K562 (cell line): ENCODE results near the gene JAKMIP1. TPM values are rescaled to one million over a fixed set of nuclear protein-coding genes. Genes with fewer than 3 reads are reported as not detected.

Source experiments
- ATAC-seq: fragments of 200-7000 bp; cut with Tn5 transposase; 3 replicates; pipeline ENCODE4 v1.9.1; 2020; ENCODE audit warnings: moderate library complexity
- BruUV-seq: library from RNA; stranded (reverse); fragments of 400-500 nt; replicated peaks from 2 replicates; lab custom pipeline; 2021; lab: Mats Ljungman, UMichigan
- CTCF ChIA-PET: fragments of 300-600 bp; formaldehyde crosslinking; extraction: SDS; loops from one replicate; lab custom pipeline; 2021; ENCODE audit warnings: low intra/inter-chr PET ratio; lab: Yijun Ruan, JAX
- POLR2A ChIA-PET: fragments of 300-600, 350-650 bp; sonication (Branson Sonifier 250); formaldehyde crosslinking; extraction: SDS; loops from one replicate; lab custom pipeline; 2021; ENCODE audit warnings: antibody characterized with exemption, inconsistent platforms; lab: Yijun Ruan, JAX
- DNase-seq, 4 experiments: peaks; one replicate each; pipeline versions ENCODE4 v3.0.0 to v3.0.0-alpha.2; 2011 to 2018; ENCODE audit warnings: low spot score in 3 of 4, mixed read lengths in 3 of 4; ENCODE audit errors: extremely low read depth in 1 of 4
- FAIRE-seq: peaks from 2 replicates; lab custom pipeline; 2011; peaks lifted over from hg19 to GRCh38; lab: Jason Lieb, UNC
- H2AFZ ChIP-seq: 2 replicates; pipeline ENCODE4 v1.6.0; 2011; ENCODE audit warnings: low read depth, low read length, control low read depth, inconsistent platforms
- H3K27ac ChIP-seq: fragments of 200-600 bp; 3 replicates; pipeline ENCODE4 v1.8.0; 2011; ENCODE audit warnings: low read depth, mild to moderate bottlenecking, control low read depth, inconsistent platforms, low read length, moderate library complexity, mixed read lengths; ENCODE audit errors: extremely low read depth
- H3K27me3 ChIP-seq, 2 experiments: fragments of 300-600 bp in 1 of 2; 2 replicates in 1 of 2; 3 replicates in 1 of 2; pipeline versions ENCODE4 v1.6.0 to v1.8.0; 2011; ENCODE audit warnings: inconsistent platforms in 2 of 2, low read length in 2 of 2, mild to moderate bottlenecking in 1 of 2, mixed read lengths in 1 of 2, moderate library complexity in 1 of 2; ENCODE audit not compliant: control insufficient read depth in 2 of 2, insufficient read depth in 2 of 2
- H3K36me3 ChIP-seq: fragments of 300-600 bp; 3 replicates; pipeline ENCODE4 v1.8.0; 2011; ENCODE audit warnings: mild to moderate bottlenecking, low read length, inconsistent platforms; ENCODE audit not compliant: control insufficient read depth, insufficient read depth
- H3K4me1 ChIP-seq, 2 experiments: fragments of 200-600 bp in 1 of 2; replicated peaks in 1 of 2; 2 replicates in 1 of 2; 3 replicates in 1 of 2; pipeline versions ENCODE4 v1.5.1 to v1.8.0; 2011; ENCODE audit warnings: inconsistent platforms in 2 of 2, low read length in 2 of 2, mild to moderate bottlenecking in 1 of 2, mixed read lengths in 1 of 2, moderate library complexity in 1 of 2; ENCODE audit not compliant: control insufficient read depth in 2 of 2, insufficient read depth in 2 of 2
- H3K4me2 ChIP-seq: 2 replicates; pipeline ENCODE4 v1.6.1; 2011; ENCODE audit warnings: low read length, control low read depth, inconsistent platforms, mixed read lengths; ENCODE audit not compliant: insufficient read depth
- H3K4me3 ChIP-seq: fragments of 200-600 bp; sonication (generic), shearing (Covaris generic); 2 replicates; pipeline ENCODE4 v1.5.1; 2016; ENCODE audit warnings: control low read depth, inconsistent platforms
- H3K79me2 ChIP-seq: fragments of 200-600 bp; 3 replicates; pipeline ENCODE4 v1.8.0; 2011; ENCODE audit warnings: low read length, inconsistent platforms; ENCODE audit not compliant: control insufficient read depth, insufficient read depth
- H3K9ac ChIP-seq, 2 experiments: 2 replicates each; pipeline versions ENCODE4 v1.6.0 to v1.6.1; 2011; ENCODE audit warnings: low read depth in 2 of 2, low read length in 2 of 2, control low read depth in 1 of 2, inconsistent platforms in 1 of 2, mild to moderate bottlenecking in 1 of 2, mixed read lengths in 1 of 2; ENCODE audit not compliant: insufficient read depth in 1 of 2
- H3K9me1 ChIP-seq: one replicate; pipeline ENCODE4 v1.6.0; 2011; ENCODE audit warnings: inconsistent platforms, mild to moderate bottlenecking, low read length, moderate library complexity; ENCODE audit not compliant: control insufficient read depth, insufficient read depth
- H3K9me3 ChIP-seq: replicated peaks from 2 replicates; pipeline ENCODE4 v1.5.1; 2011; ENCODE audit warnings: low read depth, low read length, inconsistent platforms; ENCODE audit not compliant: control insufficient read depth, insufficient read depth
- H4K20me1 ChIP-seq: replicated peaks from 2 replicates; pipeline ENCODE4 v1.6.1; 2011; ENCODE audit warnings: low read length, inconsistent platforms, mixed read lengths; ENCODE audit not compliant: control insufficient read depth, insufficient read depth
- ARID1B ChIP-seq: fragments of 450-650 bp; IDR thresholded peaks from 2 replicates; pipeline ENCODE4 v1.6.1; 2016; ENCODE audit warnings: antibody characterized with exemption, mild to moderate bottlenecking, inconsistent platforms
- BDP1 ChIP-seq: IDR thresholded peaks from 3 replicates; pipeline ENCODE4 v1.6.1; 2011; ENCODE audit not compliant: insufficient read length, insufficient read depth
- BRCA1 ChIP-seq, 2 experiments: fragments of 450-650 bp in 1 of 2; sonication (generic) in 1 of 2; formaldehyde crosslinking in 1 of 2; IDR thresholded peaks; 2 replicates each; pipeline versions ENCODE4 v1.5.0 to v1.6.1; 2017 to 2020; ENCODE audit warnings: mild to moderate bottlenecking in 1 of 2, missing genetic modification reagents in 1 of 2
- CCAR2 ChIP-seq: fragments of 200-400 bp; formaldehyde crosslinking; IDR thresholded peaks from 2 replicates; pipeline ENCODE4 v1.6.1; 2017; ENCODE audit warnings: mild to moderate bottlenecking, low read depth, low read length
- E2F5 ChIP-seq: sonication (generic); formaldehyde crosslinking; IDR thresholded peaks from 2 replicates; pipeline ENCODE4 v1.8.0; 2022; ENCODE audit warnings: mild to moderate bottlenecking, missing genetic modification reagents
- FOXK2 ChIP-seq, 2 experiments: fragments of 450-650 bp; IDR thresholded peaks in 1 of 2; conservative IDR thresholded peaks in 1 of 2; 2 replicates each; pipeline ENCODE4 v1.6.1; 2016; ENCODE audit warnings: low read depth in 2 of 2, mild to moderate bottlenecking in 1 of 2
- GABPB2 ChIP-seq: fragments of 250-450 bp; sonication (Bioruptor Pico); conservative IDR thresholded peaks from 2 replicates; pipeline ENCODE4 v1.5.1; 2021; ENCODE audit warnings: mild to moderate bottlenecking
- NCOA2 ChIP-seq, 2 experiments: fragments of 450-650 bp; IDR thresholded peaks; 2 replicates each; pipeline ENCODE4 v1.6.1; 2018; ENCODE audit warnings: mild to moderate bottlenecking in 2 of 2, moderate library complexity in 1 of 2; ENCODE audit not compliant: partially characterized antibody in 2 of 2
- NUFIP1 ChIP-seq: fragments of 450-650 bp; IDR thresholded peaks from 2 replicates; pipeline ENCODE4 v1.6.1; 2018; ENCODE audit not compliant: partially characterized antibody
- RFX7 ChIP-seq: fragments of 250-450 bp; sonication (Bioruptor Pico); IDR thresholded peaks from 2 replicates; pipeline ENCODE4 v1.5.1; 2021; ENCODE audit warnings: mild to moderate bottlenecking
- STAT5A ChIP-seq: IDR thresholded peaks from 2 replicates; pipeline ENCODE4 v1.6.1; 2012; ENCODE audit warnings: low read length, inconsistent platforms, borderline replicate concordance
- TAF1 ChIP-seq: IDR thresholded peaks from 2 replicates; pipeline ENCODE4 v1.6.1; 2011; ENCODE audit warnings: mild to moderate bottlenecking, low read length, moderate library complexity; ENCODE audit not compliant: insufficient read depth, control insufficient read depth, severe bottlenecking; ENCODE audit errors: extremely low read depth
- TEAD2 ChIP-seq: fragments of 450-650 bp; IDR thresholded peaks from 2 replicates; pipeline ENCODE4 v1.6.1; 2016; ENCODE audit warnings: missing genetic modification characterization, control low read depth, missing compliant biosample characterization
- ZKSCAN1 ChIP-seq: fragments of 150-350 bp; IDR thresholded peaks from 2 replicates; pipeline ENCODE4 v1.6.1; 2016; ENCODE audit warnings: low read depth, low read length
- ZKSCAN3 ChIP-seq: fragments of 250-450 bp; sonication (Bioruptor Pico); IDR thresholded peaks from 2 replicates; pipeline ENCODE4 v1.4.0; 2020
- ZNF282 ChIP-seq: sonication (generic); formaldehyde crosslinking; IDR thresholded peaks from 2 replicates; pipeline ENCODE4 v1.8.1; 2023; ENCODE audit warnings: missing genetic modification reagents
- ZNF551 ChIP-seq: fragments of 250-450 bp; sonication (Bioruptor Pico); IDR thresholded peaks from 2 replicates; pipeline ENCODE4 v1.5.0; 2021; ENCODE audit warnings: mild to moderate bottlenecking, moderate library complexity
- WGBS: fragments of 100-300 bp; shearing (Covaris generic); methylation state at CpG from one replicate; pipeline ENCODE4 v1.1.6; 2016; ENCODE audit warnings: low coverage, mixed read lengths; ENCODE audit not compliant: insufficient coverage; ENCODE audit errors: missing lambda C conversion rate; 5-methylcytosine and 5-hydroxymethylcytosine counted together
- in situ Hi-C: fragments of 300-500 bp; cut with MboI; formaldehyde crosslinking; loops from 4 replicates; pipeline ENCODE4 v1.15.0; 2018; ENCODE audit warnings: inconsistent platforms, mixed read lengths
- intact Hi-C: fragments of 100-400 bp; cut with micrococcal nuclease; formaldehyde crosslinking; loops from 2 replicates; pipeline ENCODE4 v1.14.2; 2022
- polyA plus RNA-seq, 8 experiments: library from polyadenylated mRNA; depleted of rRNA in 4 of 8; stranded (reverse) in 5 of 8; unstranded in 3 of 8; fragments of >200 nt; fragmentation: Nextera tagmentation in 2 of 8; fragmentation: Illumina TruSeq in 1 of 8; extraction: Ambion mirVana in 2 of 8; extraction: Trizol in 1 of 8; gene quantifications; 2 replicates each; pipeline versions ENCODE4 v1.2.1 to v1.2.3, GENCODE V29; 2011 to 2014; ENCODE audit warnings: inconsistent platforms in 1 of 8, missing spikeins in 1 of 8
- total RNA-seq, 7 experiments: library from RNA; depleted of rRNA in 6 of 7; stranded (reverse); fragments of >200 nt in 6 of 7; fragmentation: Illumina TruSeq in 2 of 7; extraction: Trizol in 2 of 7; gene quantifications; 2 replicates each; pipeline versions ENCODE4 v1.2.1 to v1.2.3, GENCODE V29; 2011 to 2021; ENCODE audit warnings: low replicate concordance in 1 of 7
- TF ChIP-seq, protein P1 (sequence below): fragments of 450-650 bp; conservative IDR thresholded peaks from 2 replicates; pipeline ENCODE4 v1.6.1; 2016; ENCODE audit warnings: missing genetic modification characterization, low read depth, mild to moderate bottlenecking, missing compliant biosample characterization, moderate library complexity

Gene JAKMIP1
- total and polyA plus RNA-seq, 9 of the 15 experiments (the other 6 are each of a cell fraction or from before 2014, with no cell fraction given), result not detected

- Histone ChIP-seq H4K20me1 (no peaks in the 10 kb centered on the region), H3K36me3 (no peaks in the 10 kb centered on the region), H3K9ac (no peak overlapping the region), H3K27me3 (peaks cover 4 to 37% of the 10 kb centered on the region in 2 experiments; a peak in 3 of 5 replicates), H3K9me1 (no peaks in the 10 kb centered on the region), H3K27ac (no peak overlapping the region), H3K79me2 (no peaks in the 10 kb centered on the region), H3K9me3 (no peaks in the 10 kb centered on the region), H3K4me1 (no peaks in the 10 kb centered on the region), H3K4me2 (no peak overlapping the region), H2AFZ (no peak overlapping the region), H3K4me3 (no peak overlapping the region)
- 0% methylated on average over 6 of the region's 6 CpGs for WGBS
- ChIA-PET POLR2A (no interaction called here), CTCF (no interaction called here)
- in situ Hi-C loops, result no loop called here
- DNase-seq, result no peak
- intact Hi-C loops, result no loop called here
- BruUV-seq, result no TSS peak
- FAIRE-seq, result no peak
- ATAC-seq, result no peak
- no peak for TF ChIP-seq ZKSCAN3 (CRISPR knock-in tag)
- no peak for TF ChIP-seq TEAD2 (tag)
- no peak for TF ChIP-seq NCOA2 (IDR thresholded peaks at IDR 0.05; ENCODE audit: partially characterized antibody in 2 of 2)
- no peak for TF ChIP-seq FOXK2 (conservative IDR thresholded peaks at IDR 0.05 in 1 of 2, IDR thresholded peaks at IDR 0.05 in 1 of 2; ENCODE audit: low read depth in 2 of 2)
- no peak for TF ChIP-seq ZKSCAN1
- TF ChIP-seq TAF1, result no peak
- no peak for TF ChIP-seq NUFIP1
- TF ChIP-seq ZNF282, result no peak
- no peak for TF ChIP-seq BDP1
- no peak for TF ChIP-seq RFX7 (CRISPR knock-in tag)
- TF ChIP-seq BRCA1 (IDR thresholded peaks at IDR 0.05), result no peak
- no peak for TF ChIP-seq BRCA1 (CRISPR knock-in tag; IDR thresholded peaks at IDR 0.05)
- no peak for TF ChIP-seq CCAR2
- TF ChIP-seq E2F5 (CRISPR knock-in tag), result no peak
- TF ChIP-seq GABPB2 (CRISPR knock-in tag), result no peak
- TF ChIP-seq STAT5A, result no peak
- TF ChIP-seq ZNF551 (CRISPR knock-in tag), result no peak
- TF ChIP-seq ARID1B, result no peak
- TF ChIP-seq, protein P1, sequence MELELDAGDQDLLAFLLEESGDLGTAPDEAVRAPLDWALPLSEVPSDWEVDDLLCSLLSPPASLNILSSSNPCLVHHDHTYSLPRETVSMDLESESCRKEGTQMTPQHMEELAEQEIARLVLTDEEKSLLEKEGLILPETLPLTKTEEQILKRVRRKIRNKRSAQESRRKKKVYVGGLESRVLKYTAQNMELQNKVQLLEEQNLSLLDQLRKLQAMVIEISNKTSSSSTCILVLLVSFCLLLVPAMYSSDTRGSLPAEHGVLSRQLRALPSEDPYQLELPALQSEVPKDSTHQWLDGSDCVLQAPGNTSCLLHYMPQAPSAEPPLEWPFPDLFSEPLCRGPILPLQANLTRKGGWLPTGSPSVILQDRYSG (tag), result no peak
Observed at GRCh38 chr4:6122496-6122895, 77.9 kb downstream of the JAKMIP1 start.
